Mucosa of stomach (tissue), 1 donor: ENCODE results near the gene GFY.
"Not testable (repeated sequence)": the region's sequence is repeated elsewhere in the genome, so short reads cannot be mapped to it uniquely, and the experiment has no call there.

Source experiments
- H3K27me3 ChIP-seq: one replicate; pipeline ENCODE4 v1.7.0; 2013; ENCODE audit warnings: mild to moderate bottlenecking, low read length; ENCODE audit not compliant: control insufficient read depth, insufficient read depth
- H3K36me3 ChIP-seq: one replicate; pipeline ENCODE4 v1.7.0; 2013; ENCODE audit warnings: low read length; ENCODE audit not compliant: control insufficient read depth, insufficient read depth
- H3K4me1 ChIP-seq: one replicate; pipeline ENCODE4 v1.7.0; 2013; ENCODE audit warnings: mild to moderate bottlenecking, low read length; ENCODE audit not compliant: control insufficient read depth, insufficient read depth
- H3K4me3 ChIP-seq: one replicate; pipeline ENCODE4 v1.7.0; 2013; ENCODE audit warnings: low read length
- H3K9ac ChIP-seq: one replicate; pipeline ENCODE4 v1.7.0; 2013; ENCODE audit warnings: mild to moderate bottlenecking, low read length, moderate library complexity
- H3K9me3 ChIP-seq: one replicate; pipeline ENCODE4 v1.7.0; 2013; ENCODE audit warnings: mild to moderate bottlenecking, low read length, moderate library complexity; ENCODE audit not compliant: control insufficient read depth
- donor health status: Pancreatic carcinoma.

GFY gene

DNA sequence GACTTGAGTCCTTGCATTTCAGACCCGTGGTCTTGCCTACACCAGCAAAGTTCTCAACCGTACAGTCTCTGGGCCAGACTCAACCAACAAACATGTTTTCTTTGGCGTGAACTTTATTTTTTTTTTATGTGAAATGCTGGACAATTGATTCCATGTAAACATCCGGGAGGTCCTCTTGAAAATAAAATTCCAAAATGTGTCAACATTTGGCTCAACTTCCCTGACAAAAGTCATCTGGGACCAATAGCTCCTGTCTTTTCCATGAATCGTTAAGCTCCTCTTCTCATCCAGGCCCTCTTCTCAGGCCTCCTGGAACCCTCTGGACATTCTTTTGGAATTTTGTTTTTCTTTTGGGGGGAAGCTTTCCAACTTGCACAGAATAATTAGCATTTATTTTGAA is 30.6 kb downstream of the GFY start:
- H3K4me3 ChIP-seq, result no peak overlapping the region
- H3K9ac ChIP-seq, result no peak overlapping the region
- H3K4me1 ChIP-seq, result peaks cover 19% of the 10 kb centered on the region
- H3K27me3 ChIP-seq, result no peaks in the 10 kb centered on the region
- H3K36me3 ChIP-seq, result no peaks in the 10 kb centered on the region
- H3K9me3 ChIP-seq, result no peaks in the 10 kb centered on the region

DNA sequence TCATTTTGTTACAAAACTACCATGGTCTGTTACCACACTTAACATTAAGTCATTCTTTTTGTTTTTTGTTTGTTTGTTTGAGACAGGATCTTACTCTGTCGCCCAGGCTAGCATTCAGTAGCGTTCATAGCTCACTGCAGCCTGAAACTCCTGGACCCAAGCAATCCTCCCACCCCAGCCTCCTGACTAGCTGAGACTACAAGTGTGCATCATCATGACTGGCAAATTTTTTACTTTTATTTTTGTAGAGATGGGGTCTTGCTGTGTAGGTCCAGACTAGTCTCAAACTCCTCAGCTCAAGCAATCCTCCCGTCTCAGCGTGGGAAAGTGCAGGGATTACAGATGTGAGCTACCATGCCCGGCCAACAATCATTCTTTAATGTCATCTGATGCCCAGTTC is 31.1 kb downstream of the GFY start:
- H3K27me3 ChIP-seq, result no peaks in the 10 kb centered on the region
- H3K4me1 ChIP-seq, result peaks cover 15% of the 10 kb centered on the region
- H3K36me3 ChIP-seq, result no peaks in the 10 kb centered on the region
- H3K4me3 ChIP-seq, result no peak overlapping the region
- H3K9me3 ChIP-seq, result no peaks in the 10 kb centered on the region
- no peak overlapping the region for H3K9ac ChIP-seq

DNA sequence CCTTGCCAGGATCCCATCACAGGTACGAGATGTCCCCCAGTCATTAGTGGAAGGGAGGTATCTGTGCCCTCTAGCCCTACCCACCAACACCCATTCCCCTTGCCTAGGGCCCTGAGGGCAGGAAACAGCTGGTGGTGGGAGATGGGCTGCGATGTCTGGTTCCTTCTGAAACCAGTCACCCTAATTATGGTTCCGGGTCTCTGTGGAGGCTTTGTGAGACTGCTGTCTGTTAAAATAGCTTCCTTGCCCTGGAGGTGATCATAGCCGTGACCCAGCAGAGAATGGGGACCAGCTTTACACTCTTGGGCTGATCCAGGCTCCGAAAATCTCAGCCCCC is 33.3 kb downstream of the GFY start:
- Histone ChIP-seq H3K4me3 (no peak overlapping the region), H3K9ac (no peak overlapping the region), H3K36me3 (no peaks in the 10 kb centered on the region)

DNA sequence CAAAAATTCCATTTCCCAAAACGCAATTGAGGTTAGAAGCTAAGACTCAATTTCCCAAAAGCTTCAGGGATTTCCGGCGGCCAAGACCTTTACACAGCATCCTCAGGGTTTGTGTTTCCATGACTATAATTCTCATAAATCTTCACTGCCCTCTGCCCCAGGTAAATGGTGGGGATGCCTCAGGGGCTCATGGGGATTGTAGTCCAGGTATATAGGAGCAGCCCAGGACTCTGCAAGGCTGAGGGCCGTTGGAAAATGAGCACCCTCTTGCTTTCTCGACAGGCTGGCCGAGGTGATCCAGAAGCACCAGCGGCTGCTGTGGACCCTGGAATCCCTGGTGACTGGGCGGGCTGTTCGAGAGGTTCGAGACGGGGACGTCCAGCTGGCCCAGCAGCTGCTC is 34.2 kb downstream of the GFY start:
- Histone ChIP-seq H3K4me1 (peaks cover 5% of the 10 kb centered on the region), H3K9ac (no peak overlapping the region), H3K27me3 (no peaks in the 10 kb centered on the region), H3K4me3 (no peak overlapping the region), H3K36me3 (no peaks in the 10 kb centered on the region), H3K9me3 (no peaks in the 10 kb centered on the region)

More for the DNA sequence above, 33.3 kb downstream of the GFY start:
- Histone ChIP-seq H3K27me3 (no peaks in the 10 kb centered on the region), H3K4me1 (peaks cover 11% of the 10 kb centered on the region), H3K9me3 (no peaks in the 10 kb centered on the region)

DNA sequence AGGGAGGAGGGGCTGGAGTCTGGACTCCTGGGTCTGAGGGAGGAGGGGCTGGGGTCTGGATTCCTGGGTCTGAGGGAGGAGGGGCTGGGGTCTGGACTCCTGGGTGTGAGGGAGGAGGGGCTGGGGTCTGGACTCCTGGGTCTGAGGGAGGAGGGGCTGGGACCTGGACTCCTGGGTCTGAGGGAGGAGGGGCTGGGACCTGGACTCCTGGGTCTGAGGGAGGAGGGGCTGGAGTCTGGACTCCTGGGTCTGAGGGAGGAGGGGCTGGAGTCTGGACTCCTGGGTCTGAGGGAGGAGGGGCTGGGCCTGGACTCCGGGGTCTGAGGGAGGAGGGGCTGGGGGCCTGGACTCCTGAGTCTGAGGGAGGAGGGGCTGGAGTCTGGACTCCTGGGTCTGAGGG is 35.9 kb downstream of the GFY start:
- not testable (repeated sequence) for H3K9me3 ChIP-seq, H3K4me3 ChIP-seq, H3K36me3 ChIP-seq, H3K4me1 ChIP-seq, H3K27me3 ChIP-seq, H3K9ac ChIP-seq

DNA sequence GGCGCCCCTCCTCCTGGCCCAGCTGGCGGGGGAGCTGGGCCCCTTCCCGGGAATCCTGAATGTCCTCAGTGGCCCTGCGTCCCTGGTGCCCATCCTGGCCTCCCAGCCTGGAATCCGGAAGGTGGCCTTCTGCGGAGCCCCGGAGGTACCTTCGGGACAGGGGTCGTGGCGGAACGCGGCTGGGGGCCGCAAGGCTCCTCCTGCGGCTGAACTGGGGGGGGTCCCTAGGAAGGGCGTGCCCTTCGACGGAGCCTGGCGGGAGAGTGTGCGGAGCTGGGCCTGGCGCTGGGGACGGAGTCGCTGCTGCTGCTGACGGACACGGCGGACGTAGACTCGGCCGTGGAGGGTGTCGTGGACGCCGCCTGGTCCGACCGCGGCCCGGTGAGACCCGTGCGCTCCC is 36.5 kb downstream of the GFY start:
- Histone ChIP-seq H3K36me3 (no peaks in the 10 kb centered on the region), H3K4me1 (peaks cover 5% of the 10 kb centered on the region), H3K27me3 (no peaks in the 10 kb centered on the region), H3K4me3 (no peak overlapping the region), H3K9me3 (no peaks in the 10 kb centered on the region), H3K9ac (no peak overlapping the region)

DNA sequence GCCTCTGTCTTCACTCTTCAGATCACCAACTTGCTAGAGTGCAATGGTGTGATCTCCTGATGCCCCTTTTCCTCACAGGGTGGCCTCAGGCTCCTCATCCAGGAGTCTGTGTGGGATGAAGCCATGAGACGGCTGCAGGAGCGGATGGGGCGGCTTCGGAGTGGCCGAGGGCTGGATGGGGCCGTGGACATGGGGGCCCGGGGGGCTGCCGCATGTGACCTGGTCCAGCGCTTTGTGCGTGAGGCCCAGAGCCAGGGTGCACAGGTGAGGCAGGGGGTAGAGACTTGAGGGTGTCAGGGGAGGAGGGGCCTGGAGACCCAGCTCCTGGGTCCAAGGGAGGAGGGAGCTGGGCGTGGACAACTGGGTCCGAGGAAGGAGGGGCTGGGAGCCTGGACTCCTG is 37.3 kb downstream of the GFY start:
- Histone ChIP-seq H3K4me3 (no peak overlapping the region), H3K36me3 (no peaks in the 10 kb centered on the region), H3K9me3 (no peaks in the 10 kb centered on the region), H3K9ac (no peak overlapping the region), H3K27me3 (no peaks in the 10 kb centered on the region), H3K4me1 (peaks cover 5% of the 10 kb centered on the region)

DNA sequence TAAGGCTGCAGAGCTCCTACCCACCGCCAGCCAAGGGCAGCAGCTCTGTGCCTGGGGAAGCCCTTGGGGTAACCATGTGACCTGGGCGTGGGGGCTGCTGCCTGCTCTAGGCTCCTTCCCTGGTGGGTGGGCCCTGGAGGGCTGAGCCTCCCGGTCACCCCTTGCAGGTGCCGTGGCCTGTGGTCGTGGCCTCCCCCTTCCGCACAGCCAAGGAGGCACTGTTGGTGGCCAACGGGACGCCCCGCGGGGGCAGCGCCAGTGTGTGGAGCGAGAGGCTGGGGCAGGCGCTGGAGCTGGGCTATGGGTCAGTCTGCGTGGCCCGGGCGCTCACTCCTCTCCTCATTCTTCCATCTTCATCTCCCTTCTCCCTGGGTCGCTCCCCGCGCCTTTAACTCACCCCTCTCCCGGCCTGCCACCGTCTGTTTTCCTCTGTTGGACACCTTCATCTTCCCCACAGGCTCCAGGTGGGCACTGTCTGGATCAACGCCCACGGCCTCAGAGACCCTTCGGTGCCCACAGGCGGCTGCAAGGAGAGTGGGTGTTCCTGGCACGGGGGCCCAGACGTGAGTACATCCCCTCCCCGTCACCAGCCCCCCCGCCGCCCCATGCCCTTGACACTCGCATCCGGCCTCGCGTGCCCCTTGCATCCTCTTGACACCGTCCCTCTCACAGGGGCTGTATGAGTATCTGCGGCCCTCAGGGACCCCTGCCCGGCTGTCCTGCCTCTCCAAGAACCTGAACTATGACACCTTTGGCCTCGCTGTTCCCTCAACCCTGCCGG is 39.0 kb downstream of the GFY start:
- peaks cover 5% of the 10 kb centered on the region for H3K4me1 ChIP-seq
- H3K9ac ChIP-seq, result no peak overlapping the region
- no peaks in the 10 kb centered on the region for H3K36me3 ChIP-seq
- no peak overlapping the region for H3K4me3 ChIP-seq
- H3K9me3 ChIP-seq, result no peaks in the 10 kb centered on the region
- H3K27me3 ChIP-seq, result no peaks in the 10 kb centered on the region

DNA sequence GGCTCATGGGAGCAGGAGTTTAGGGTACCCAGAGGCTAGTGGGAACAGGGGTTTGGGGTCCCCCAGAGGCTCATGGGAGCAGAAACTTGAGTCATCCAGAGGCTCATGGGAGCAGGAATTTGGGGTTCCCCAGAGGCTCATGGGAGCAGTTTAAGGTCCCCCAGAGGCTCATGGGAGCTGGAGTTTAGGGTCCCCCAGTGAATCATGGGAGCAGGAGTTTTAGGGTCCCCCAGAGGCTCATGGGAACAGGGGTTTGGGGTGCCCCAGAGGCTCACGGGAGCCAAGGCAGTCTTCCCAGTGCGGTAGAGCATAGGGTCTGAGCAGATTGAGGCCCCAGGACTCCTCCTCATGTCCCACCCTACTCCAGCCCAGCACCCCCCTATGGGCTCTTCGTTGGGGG is 40.2 kb downstream of the GFY start:
- Histone ChIP-seq H3K9me3 (no peaks in the 10 kb centered on the region), H3K27me3 (no peaks in the 10 kb centered on the region), H3K4me1 (peaks cover 5% of the 10 kb centered on the region), H3K4me3 (no peak overlapping the region), H3K36me3 (no peaks in the 10 kb centered on the region), H3K9ac (no peak overlapping the region)

DNA sequence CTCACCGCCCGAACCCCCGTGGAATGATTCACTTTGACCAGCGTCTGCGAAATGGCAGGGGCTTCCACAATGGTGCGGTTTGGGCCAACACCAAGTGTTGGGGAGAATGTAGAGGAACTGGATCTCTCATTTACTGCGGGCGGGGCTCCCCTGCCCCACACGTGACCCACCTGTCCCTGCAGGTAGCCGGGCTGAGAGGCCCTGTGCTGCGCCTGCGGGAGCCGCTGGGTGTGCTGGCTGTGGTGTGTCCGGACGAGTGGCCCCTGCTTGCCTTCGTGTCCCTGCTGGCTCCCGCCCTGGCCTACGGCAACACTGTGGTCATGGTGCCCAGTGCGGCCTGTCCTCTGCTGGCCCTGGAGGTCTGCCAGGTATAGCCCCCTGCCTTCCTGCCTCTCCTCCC is 43.0 kb downstream of the GFY start:
- H3K36me3 ChIP-seq, result no peaks in the 10 kb centered on the region
- no peaks in the 10 kb centered on the region for H3K9me3 ChIP-seq
- peaks cover 5% of the 10 kb centered on the region for H3K4me1 ChIP-seq
- H3K4me3 ChIP-seq, result no peak overlapping the region
- H3K9ac ChIP-seq, result no peak overlapping the region
- H3K27me3 ChIP-seq, result no peaks in the 10 kb centered on the region

DNA sequence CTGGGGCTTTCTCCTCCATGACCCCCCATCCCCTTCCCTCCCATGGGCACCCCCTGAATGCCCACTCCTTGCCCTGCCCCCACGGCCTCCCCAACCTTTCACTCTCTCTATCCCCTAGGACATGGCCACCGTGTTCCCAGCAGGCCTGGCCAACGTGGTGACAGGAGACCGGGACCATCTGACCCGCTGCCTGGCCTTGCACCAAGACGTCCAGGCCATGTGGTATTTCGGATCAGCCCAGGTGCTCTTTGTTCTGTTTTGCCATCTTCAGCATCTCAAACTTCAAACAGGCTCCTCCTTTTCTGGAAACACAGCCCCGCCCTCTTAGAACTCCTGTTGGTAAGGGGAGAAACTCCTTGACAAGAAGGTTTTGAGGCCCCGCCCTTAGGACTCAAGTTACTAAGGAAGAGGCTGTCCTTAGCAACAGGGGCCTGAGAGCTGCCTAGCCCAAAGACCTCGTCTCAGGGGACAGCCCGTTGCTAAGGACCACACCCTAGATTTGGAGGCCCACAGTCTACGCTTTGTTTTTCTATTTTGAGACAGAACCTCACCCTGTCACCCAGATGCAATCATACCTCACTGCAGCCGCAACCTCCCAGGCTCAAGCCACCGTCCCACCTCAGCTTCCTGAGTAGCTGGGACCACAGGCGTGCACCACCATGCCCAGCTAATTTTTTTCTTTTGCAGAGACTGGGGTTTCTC is 43.7 kb downstream of the GFY start:
- no peak overlapping the region for H3K4me3 ChIP-seq
- H3K9ac ChIP-seq, result no peak overlapping the region
- no peaks in the 10 kb centered on the region for H3K27me3 ChIP-seq
- H3K4me1 ChIP-seq, result peaks cover 10% of the 10 kb centered on the region
- H3K9me3 ChIP-seq, result no peaks in the 10 kb centered on the region
- H3K36me3 ChIP-seq, result no peaks in the 10 kb centered on the region

DNA sequence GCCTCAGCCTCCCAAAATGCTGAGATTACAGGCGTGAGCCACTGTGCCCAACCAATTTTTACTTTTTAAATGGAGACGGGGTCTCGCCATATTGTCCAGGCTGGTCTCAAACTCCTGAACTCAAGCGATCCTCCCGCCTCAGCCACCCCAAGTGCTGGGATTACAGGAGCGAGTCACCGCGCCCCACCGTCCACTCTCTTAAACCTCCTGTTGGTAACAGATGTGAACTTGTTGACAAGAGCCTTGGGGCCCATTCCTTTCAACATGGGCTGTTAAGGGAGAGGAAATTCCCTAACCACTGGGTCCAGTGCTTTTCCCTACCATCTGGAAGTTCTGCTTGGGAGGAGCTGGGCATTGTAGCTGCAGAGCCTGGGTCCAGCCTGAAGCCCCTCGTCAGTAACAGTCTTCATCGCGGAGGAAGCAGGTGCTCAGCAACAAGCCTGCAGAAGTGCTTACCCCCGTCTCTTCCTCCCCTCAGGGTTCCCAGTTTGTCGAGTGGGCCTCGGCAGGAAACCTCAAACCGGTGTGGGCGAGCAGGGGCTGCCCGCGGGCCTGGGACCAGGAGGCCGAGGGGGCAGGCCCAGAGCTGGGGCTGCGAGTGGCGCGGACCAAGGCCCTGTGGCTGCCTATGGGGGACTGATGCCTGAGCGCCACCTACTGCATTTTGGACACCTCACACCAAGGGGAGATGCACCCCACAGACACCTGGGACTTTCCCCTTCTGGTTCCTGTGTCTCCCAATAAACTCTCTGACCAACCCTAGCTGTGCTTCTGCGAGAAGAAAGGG is 44.8 kb downstream of the GFY start:
- Histone ChIP-seq H3K9ac (no peak overlapping the region), H3K9me3 (no peaks in the 10 kb centered on the region), H3K4me3 (no peak overlapping the region), H3K36me3 (no peaks in the 10 kb centered on the region), H3K27me3 (no peaks in the 10 kb centered on the region), H3K4me1 (peaks cover 10% of the 10 kb centered on the region)
